K562 (cell line): ENCODE data around the gene VLDLR.

Source experiments
- CTCF ChIP-seq, 3 experiments: IDR thresholded peaks in 2 of 3; conservative IDR thresholded peaks in 1 of 3; 2 replicates each; pipeline ENCODE4 v1.5.1; 2011 to 2012; ENCODE audit warnings: low read length in 3 of 3, mild to moderate bottlenecking in 3 of 3, control low read depth in 2 of 3, improper control_type of control experiment in 1 of 3, inconsistent platforms in 1 of 3, low read depth in 1 of 3, mixed read lengths in 1 of 3, moderate library complexity in 1 of 3; ENCODE audit not compliant: insufficient read depth in 2 of 3
- ETV6 ChIP-seq, 3 experiments: fragments of 150-350 bp in 1 of 3; sonication (generic) in 1 of 3; formaldehyde crosslinking in 1 of 3; IDR thresholded peaks; 2 replicates each; pipeline versions ENCODE4 v1.6.1 to v1.8.0; 2014 to 2022; ENCODE audit warnings: borderline replicate concordance in 2 of 3, low read depth in 2 of 3, antibody characterized with exemption in 1 of 3, low read length in 1 of 3, mild to moderate bottlenecking in 1 of 3, missing genetic modification reagents in 1 of 3
- GTF2A2 ChIP-seq: IDR thresholded peaks from 2 replicates; pipeline ENCODE4 v1.6.1; 2016; ENCODE audit warnings: mild to moderate bottlenecking, missing genetic modification characterization, missing compliant biosample characterization
- JUN ChIP-seq, 2 experiments: sonication (generic) in 1 of 2; formaldehyde crosslinking in 1 of 2; IDR thresholded peaks; 2 replicates each; pipeline versions ENCODE4 v1.6.1 to v1.8.0; 2012 to 2022; ENCODE audit warnings: borderline replicate concordance in 2 of 2, mild to moderate bottlenecking in 2 of 2, improper control_type of control experiment in 1 of 2, low read depth in 1 of 2, low read length in 1 of 2, missing genetic modification reagents in 1 of 2
- KHSRP ChIP-seq: fragments of 450-650 bp; IDR thresholded peaks from 2 replicates; pipeline ENCODE4 v1.6.1; 2017
- NEUROD1 ChIP-seq: fragments of 150-350 bp; IDR thresholded peaks from 2 replicates; pipeline ENCODE4 v1.6.1; 2014; ENCODE audit warnings: borderline replicate concordance, low read length, low read depth; ENCODE audit not compliant: partially characterized antibody
- NFYB ChIP-seq: IDR thresholded peaks from 2 replicates; pipeline ENCODE4 v1.6.1; 2011; ENCODE audit warnings: mild to moderate bottlenecking, moderate library complexity; ENCODE audit not compliant: insufficient read length; ENCODE audit errors: extremely low read depth
- RNF219 ChIP-seq: fragments of 250-450 bp; sonication (Bioruptor Pico); IDR thresholded peaks from 2 replicates; pipeline ENCODE4 v1.5.0; 2022; ENCODE audit warnings: mild to moderate bottlenecking
- THAP7 ChIP-seq: fragments of 250-450 bp; sonication (Bioruptor Pico); IDR thresholded peaks from 2 replicates; pipeline ENCODE4 v1.5.0; 2021
- VEZF1 ChIP-seq: fragments of 200-800 bp; sonication (Bioruptor generic); IDR thresholded peaks from 2 replicates; pipeline ENCODE4 v1.6.1; 2017; ENCODE audit warnings: missing genetic modification characterization, missing compliant biosample characterization
- YY1 ChIP-seq, 3 experiments: IDR thresholded peaks; 2 replicates each; pipeline ENCODE4 v1.6.1; 2011; ENCODE audit warnings: low read length in 2 of 3, mild to moderate bottlenecking in 2 of 3, moderate library complexity in 2 of 3, borderline replicate concordance in 1 of 3, control low read depth in 1 of 3, low read depth in 1 of 3; ENCODE audit not compliant: insufficient read depth in 3 of 3, insufficient replicate concordance in 2 of 3, control insufficient read depth in 1 of 3, insufficient read length in 1 of 3; ENCODE audit errors: extremely low read depth in 1 of 3
- ZBTB2 ChIP-seq: fragments of 450-650 bp; IDR thresholded peaks from 2 replicates; pipeline ENCODE4 v1.6.1; 2016; ENCODE audit warnings: antibody characterized with exemption
- ZNF24 ChIP-seq: fragments of 450-650 bp; IDR thresholded peaks from 2 replicates; pipeline ENCODE4 v1.6.1; 2016

GRCh38 chr9:2574203-2574602 lies 47.4 kb upstream of the VLDLR start:
- TF ChIP-seq CTCF (IDR thresholded peaks at IDR 0.05 in 2 of 3, conservative IDR thresholded peaks at IDR 0.05 in 1 of 3; ENCODE audit: insufficient read depth in 2 of 3, low read depth in 1 of 3, low read length in 3 of 3) (no peak), THAP7 (CRISPR knock-in tag) (no peak), NEUROD1 (no peak), ETV6 (IDR thresholded peaks at IDR 0.05; ENCODE audit: borderline replicate concordance in 1 of 2, low read depth in 2 of 2, low read length in 1 of 2) (no peak), ETV6 (CRISPR knock-in tag; IDR thresholded peaks at IDR 0.05; ENCODE audit: borderline replicate concordance) (no peak), JUN (IDR thresholded peaks at IDR 0.05; ENCODE audit: borderline replicate concordance, low read depth, low read length) (no peak), JUN (CRISPR knock-in tag; IDR thresholded peaks at IDR 0.05; ENCODE audit: borderline replicate concordance) (no peak), RNF219 (CRISPR knock-in tag) (no peak), ZBTB2 (no peak), NFYB (no peak), YY1 (IDR thresholded peaks at IDR 0.05; ENCODE audit: borderline replicate concordance in 1 of 3, control insufficient read depth in 1 of 3, extremely low read depth in 1 of 3, insufficient read depth in 3 of 3, insufficient read length in 1 of 3, insufficient replicate concordance in 2 of 3, low read depth in 1 of 3, low read length in 2 of 3) (no peak), ZNF24 (no peak), KHSRP (no peak), GTF2A2 (tag) (no peak), VEZF1 (no peak)
